GM23248 (cell line): ENCODE data around the gene IDI2. TPM values are rescaled to one million over a fixed set of nuclear protein-coding genes. Genes with fewer than 3 reads are reported as not detected.
A peak's percentile ranks its signal among the peaks of the same experiment; 100 is the strongest.

Experiments used
- DNase-seq: peaks from one replicate; pipeline ENCODE4 v3.0.0-alpha.2; 2015
- H2AFZ ChIP-seq: fragments of 200-600 bp; sonication (generic); 2 replicates; pipeline ENCODE4 v1.6.1; 2016; ENCODE audit warnings: antibody characterized with exemption
- H3F3A ChIP-seq: fragments of 200-600 bp; sonication (generic); 2 replicates; pipeline ENCODE4 v1.6.1; 2016; ENCODE audit warnings: mild to moderate bottlenecking, antibody characterized with exemption, mixed run types; ENCODE audit not compliant: insufficient read depth
- H3K27ac ChIP-seq: fragments of 200-600 bp; sonication (generic); 2 replicates; pipeline ENCODE4 v1.5.1; 2016; ENCODE audit warnings: mild to moderate bottlenecking
- H3K27me3 ChIP-seq: fragments of 200-600 bp; sonication (generic); replicated peaks from 2 replicates; pipeline ENCODE4 v1.6.1; 2016; ENCODE audit warnings: mild to moderate bottlenecking; ENCODE audit not compliant: insufficient read depth
- H3K36me3 ChIP-seq: fragments of 200-600 bp; sonication (generic); 2 replicates; pipeline ENCODE4 v1.6.1; 2016; ENCODE audit warnings: low read depth, mild to moderate bottlenecking
- H3K4me1 ChIP-seq: fragments of 200-600 bp; sonication (generic); 2 replicates; pipeline ENCODE4 v1.6.1; 2016; ENCODE audit warnings: mild to moderate bottlenecking; ENCODE audit not compliant: insufficient read depth
- H3K4me2 ChIP-seq: fragments of 200-600 bp; sonication (generic); one replicate; pipeline ENCODE4 v1.6.1; 2016; ENCODE audit warnings: mild to moderate bottlenecking; ENCODE audit not compliant: unreplicated experiment
- H3K4me3 ChIP-seq: fragments of 200-600 bp; sonication (generic); 2 replicates; pipeline ENCODE4 v1.5.1; 2016; ENCODE audit warnings: mild to moderate bottlenecking
- H3K79me2 ChIP-seq: fragments of 200-600 bp; sonication (generic); 2 replicates; pipeline ENCODE4 v1.6.1; 2016; ENCODE audit warnings: mild to moderate bottlenecking; ENCODE audit not compliant: insufficient read depth
- H3K9ac ChIP-seq: fragments of 200-600 bp; sonication (generic); 2 replicates; pipeline ENCODE4 v1.6.1; 2016; ENCODE audit warnings: mild to moderate bottlenecking
- H3K9me2 ChIP-seq: fragments of 200-600 bp; sonication (generic); 2 replicates; pipeline ENCODE4 v1.6.1; 2016; ENCODE audit warnings: mixed run types, mild to moderate bottlenecking, moderate library complexity; ENCODE audit not compliant: insufficient read depth
- H3K9me3 ChIP-seq: fragments of 200-600 bp; sonication (generic); one replicate; pipeline ENCODE4 v1.6.1; 2017; ENCODE audit warnings: low read depth
- H4K20me1 ChIP-seq: fragments of 200-600 bp; sonication (generic); 2 replicates; pipeline ENCODE4 v1.6.0; 2016; ENCODE audit not compliant: insufficient read depth
- EZH2 ChIP-seq: fragments of 200-600 bp; sonication (generic); IDR thresholded peaks from 2 replicates; pipeline ENCODE4 v1.6.1; 2018; ENCODE audit warnings: antibody characterized with exemption, mild to moderate bottlenecking; ENCODE audit not compliant: insufficient read depth, poor library complexity, severe bottlenecking
- EZH2phosphoT487 ChIP-seq: fragments of 200-600 bp; sonication (generic); IDR thresholded peaks from 2 replicates; pipeline ENCODE4 v1.6.1; 2018; ENCODE audit warnings: antibody characterized with exemption, moderate library complexity, mild to moderate bottlenecking, low read depth; ENCODE audit not compliant: insufficient read depth
- WGBS, 2 experiments: methylation state at CpG; one replicate each; pipeline ENCODE4 v1.1.6; 2015 to 2017; ENCODE audit warnings: low lambda C conversion rate in 2 of 2, low coverage in 1 of 2; ENCODE audit errors: missing lambda C conversion rate in 2 of 2; 5-methylcytosine and 5-hydroxymethylcytosine counted together
- in situ Hi-C: fragments of 300-500 bp; cut with MboI; formaldehyde crosslinking; loops from 2 replicates; pipeline ENCODE4 v1.15.0; 2020
- polyA plus RNA-seq: library from polyadenylated mRNA; unstranded; fragments of >200 nt; fragmentation: Nextera tagmentation; extraction: Ambion mirVana; gene quantifications from 2 replicates; pipeline ENCODE4 v1.2.1, GENCODE V29; 2016
- total RNA-seq: library from RNA; depleted of rRNA; stranded (reverse); fragments of >200 nt; shearing (Covaris generic); gene quantifications from 2 replicates; pipeline ENCODE4 v1.2.3, GENCODE V29; 2014

The IDI2 gene
- total and polyA plus RNA-seq, 2 experiments from 2014 or later: not detected

DNA sequence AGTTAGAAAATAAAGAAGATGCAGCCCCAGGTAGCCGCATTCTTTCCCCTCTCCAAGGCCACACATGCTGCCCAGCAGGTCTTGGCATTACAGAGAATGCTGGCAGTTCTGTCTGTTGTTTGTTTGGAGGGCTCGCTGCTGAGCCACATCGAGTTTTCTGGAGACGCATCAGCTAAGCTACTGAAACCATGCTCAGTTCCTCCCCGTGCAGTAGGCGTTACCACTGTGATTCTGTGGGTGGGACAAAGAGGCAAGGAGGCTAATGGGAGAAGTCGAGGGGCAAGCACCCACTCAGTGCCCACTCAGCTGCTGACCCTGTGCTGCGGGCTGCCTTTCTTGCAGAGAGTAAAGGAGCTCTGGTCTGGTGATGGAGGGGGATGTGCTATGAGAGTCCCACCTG, 52.9 kb downstream of the IDI2 start:
- DNase-seq: no peak
- WGBS, 2 experiments: 90 to 96% methylated on average over 8 of the region's 8 CpGs
- TF ChIP-seq EZH2phosphoT487 (no peak), EZH2 (no peak)
- Histone ChIP-seq H3K36me3 (no peaks in the 10 kb centered on the region), H3K79me2 (no peaks in the 10 kb centered on the region), H3K4me1 (peaks cover 15% of the 10 kb centered on the region; the same call in 1 of the 2 replicates), H3K27ac (no peak overlapping the region), H3K9me2 (no peaks in the 10 kb centered on the region), H4K20me1 (no peaks in the 10 kb centered on the region), H3F3A (no peaks in the 10 kb centered on the region), H3K4me3 (no peak overlapping the region), H3K4me2 (no peak overlapping the region), H2AFZ (no peak overlapping the region), H3K9me3 (no peaks in the 10 kb centered on the region), H3K27me3 (no peaks in the 10 kb centered on the region), H3K9ac (no peak overlapping the region)
- in situ Hi-C loops: no loop called here

DNA sequence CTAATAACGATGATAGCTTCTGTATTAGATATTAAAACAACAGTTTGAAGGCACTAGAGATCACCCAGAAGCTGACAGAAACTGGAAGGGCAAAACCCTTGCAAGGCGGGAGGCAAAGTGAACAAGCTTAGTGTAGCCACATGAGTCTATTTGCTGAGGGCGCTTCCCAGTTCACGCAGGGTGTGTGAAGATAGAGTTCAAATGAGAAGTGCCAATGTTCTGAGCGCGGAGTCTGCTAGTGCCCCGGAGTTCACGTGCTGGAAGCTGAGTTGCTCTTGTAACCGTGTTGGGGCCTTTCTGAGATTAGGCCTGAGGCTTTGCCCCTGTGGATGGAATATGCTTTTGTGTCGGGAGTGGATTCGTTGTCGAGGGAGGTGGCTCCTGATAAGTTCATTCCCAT, 54.0 kb downstream of the IDI2 start:
- no peaks in the 10 kb centered on the region for H3K9me3 ChIP-seq
- H4K20me1 ChIP-seq: no peaks in the 10 kb centered on the region
- TF ChIP-seq EZH2phosphoT487: no peak
- no peak for TF ChIP-seq EZH2
- in situ Hi-C loops: no loop called here
- no peaks in the 10 kb centered on the region for H3F3A ChIP-seq
- WGBS, 2 experiments: 46% methylated on average over 11 to 12 of the region's 12 CpGs
- DNase-seq: peak; percentile 15
- H3K9ac ChIP-seq: peak overlapping the region; percentile 33; the same call in 1 of the 2 replicates
- H3K27ac ChIP-seq: no peak overlapping the region
- no peaks in the 10 kb centered on the region for H3K79me2 ChIP-seq
- H3K27me3 ChIP-seq: no peaks in the 10 kb centered on the region
- peak overlapping the region; percentile 42; the same call in 1 of the 2 replicates for H3K4me3 ChIP-seq
- peak overlapping the region; percentile 64 for H2AFZ ChIP-seq
- no peaks in the 10 kb centered on the region for H3K36me3 ChIP-seq
- no peaks in the 10 kb centered on the region for H3K9me2 ChIP-seq
- H3K4me2 ChIP-seq: peak overlapping the region; percentile 62
- H3K4me1 ChIP-seq: peaks cover 15% of the 10 kb centered on the region; the same call in 1 of the 2 replicates

DNA sequence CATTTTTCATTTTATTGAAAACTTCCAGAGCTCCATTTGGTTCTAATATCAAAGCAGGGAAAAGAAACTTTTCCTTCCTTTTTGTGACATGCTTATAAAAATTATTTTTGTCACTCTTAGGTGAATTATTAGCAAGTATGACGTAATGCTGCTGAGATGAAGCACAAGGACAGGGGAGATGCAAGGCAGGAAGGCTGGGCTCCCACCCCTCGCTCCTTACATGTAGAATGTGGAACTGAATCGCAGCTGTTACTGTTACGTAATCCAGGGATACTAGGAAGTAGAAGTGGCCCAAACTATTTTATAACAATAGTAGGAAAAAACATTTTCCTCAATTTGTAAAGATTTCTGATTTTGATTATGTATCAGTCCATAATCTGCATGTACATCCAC, 54.5 kb downstream of the IDI2 start:
- peak; percentile 57 for DNase-seq
- Histone ChIP-seq H3K79me2 (no peaks in the 10 kb centered on the region), H3K27ac (no peak overlapping the region), H4K20me1 (no peaks in the 10 kb centered on the region), H2AFZ (peak overlapping the region; percentile 64), H3K4me1 (peaks cover 15% of the 10 kb centered on the region; the same call in 1 of the 2 replicates), H3K36me3 (no peaks in the 10 kb centered on the region), H3K9ac (peak overlapping the region; percentile 33), H3K9me3 (no peaks in the 10 kb centered on the region), H3F3A (no peaks in the 10 kb centered on the region), H3K4me2 (peak overlapping the region; percentile 62), H3K9me2 (no peaks in the 10 kb centered on the region), H3K4me3 (peak overlapping the region; percentile 42), H3K27me3 (no peaks in the 10 kb centered on the region)
- WGBS, 2 experiments: 11 to 13% methylated on average over 4 of the region's 4 CpGs
- in situ Hi-C loops: no loop called here
- TF ChIP-seq EZH2: no peak
- no peak for TF ChIP-seq EZH2phosphoT487

DNA sequence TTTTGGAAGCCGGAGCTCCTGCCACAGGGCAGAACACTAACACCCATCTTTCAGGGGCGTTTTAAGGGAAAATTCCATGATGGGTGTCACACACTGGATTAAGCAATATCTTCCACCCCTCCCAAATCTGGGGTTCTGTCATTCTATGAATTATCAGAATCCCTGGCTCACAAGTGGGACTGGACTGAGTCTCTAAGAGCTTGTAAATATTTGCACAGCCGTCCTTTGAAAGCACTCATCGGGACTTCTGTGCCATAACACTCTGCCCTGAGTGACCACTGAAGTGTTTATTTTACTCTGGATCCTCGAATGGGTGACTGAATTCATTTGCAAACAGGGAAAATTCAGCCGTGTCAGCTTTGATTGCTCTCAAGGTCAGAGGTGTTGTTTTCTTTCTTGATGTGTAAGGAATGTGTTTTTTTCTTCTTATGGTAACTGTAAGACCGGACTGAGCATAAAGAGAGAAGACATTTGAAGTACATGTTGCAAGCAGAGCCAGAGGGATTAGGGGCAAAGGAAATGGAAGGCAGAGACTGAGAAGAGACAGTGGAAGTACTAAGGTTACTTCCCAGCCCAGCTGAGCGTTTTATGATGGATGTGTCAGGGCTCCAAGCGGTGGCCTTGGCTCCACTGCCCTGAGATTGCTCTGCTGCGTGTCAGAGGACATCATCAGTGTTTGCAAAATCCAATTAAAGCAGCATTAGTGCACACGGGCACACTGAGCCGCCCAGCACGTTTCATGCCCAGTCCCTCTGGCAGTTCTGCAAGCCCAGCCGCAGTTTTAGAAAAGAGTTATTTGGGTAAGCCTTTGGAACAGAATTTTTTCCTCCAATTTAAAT, 55.1 kb downstream of the IDI2 start:
- 7% methylated on average over 14 of the region's 14 CpGs for WGBS, 2 experiments
- Histone ChIP-seq H3K9me2 (no peaks in the 10 kb centered on the region), H3K4me1 (peaks cover 15% of the 10 kb centered on the region; the same call in 1 of the 2 replicates), H3K4me3 (peak overlapping the region; percentile 42), H3K9me3 (no peaks in the 10 kb centered on the region), H3K4me2 (peak overlapping the region; percentile 62), H2AFZ (peak overlapping the region; percentile 64), H3K27ac (no peak overlapping the region), H3K27me3 (no peaks in the 10 kb centered on the region), H3K79me2 (no peaks in the 10 kb centered on the region), H4K20me1 (no peaks in the 10 kb centered on the region), H3K36me3 (no peaks in the 10 kb centered on the region), H3K9ac (peak overlapping the region; percentile 33), H3F3A (no peaks in the 10 kb centered on the region)
- peak; percentile 66 for DNase-seq
- in situ Hi-C loops: no loop called here
- no peak for TF ChIP-seq EZH2
- no peak for TF ChIP-seq EZH2phosphoT487
